NCI-H128 (cell line): ENCODE measurements around the gene ZNF414.
"Not testable (repeated sequence)": the region's sequence is repeated elsewhere in the genome, so short reads cannot be mapped to it uniquely, and the experiment has no call there.

Experiments
- DNase-seq: peaks from one replicate; lab custom pipeline; 2025; ENCODE audit not compliant: unreplicated experiment; lab: John Stamatoyannopoulos, UW

The ZNF414 gene, protein sequence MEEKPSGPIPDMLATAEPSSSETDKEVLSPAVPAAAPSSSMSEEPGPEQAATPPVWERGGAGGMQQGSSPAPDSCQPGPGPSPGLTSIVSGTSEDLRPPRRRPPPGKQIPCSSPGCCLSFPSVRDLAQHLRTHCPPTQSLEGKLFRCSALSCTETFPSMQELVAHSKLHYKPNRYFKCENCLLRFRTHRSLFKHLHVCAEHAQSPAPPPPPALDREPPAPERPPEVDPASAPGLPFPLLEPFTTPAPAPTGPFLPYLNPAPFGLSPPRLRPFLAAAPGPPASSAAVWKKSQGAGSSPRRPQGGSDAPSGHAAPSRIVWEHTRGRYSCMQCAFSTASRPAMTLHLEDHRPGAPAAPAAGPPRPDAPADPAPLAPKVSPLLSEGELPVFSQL

DNA sequence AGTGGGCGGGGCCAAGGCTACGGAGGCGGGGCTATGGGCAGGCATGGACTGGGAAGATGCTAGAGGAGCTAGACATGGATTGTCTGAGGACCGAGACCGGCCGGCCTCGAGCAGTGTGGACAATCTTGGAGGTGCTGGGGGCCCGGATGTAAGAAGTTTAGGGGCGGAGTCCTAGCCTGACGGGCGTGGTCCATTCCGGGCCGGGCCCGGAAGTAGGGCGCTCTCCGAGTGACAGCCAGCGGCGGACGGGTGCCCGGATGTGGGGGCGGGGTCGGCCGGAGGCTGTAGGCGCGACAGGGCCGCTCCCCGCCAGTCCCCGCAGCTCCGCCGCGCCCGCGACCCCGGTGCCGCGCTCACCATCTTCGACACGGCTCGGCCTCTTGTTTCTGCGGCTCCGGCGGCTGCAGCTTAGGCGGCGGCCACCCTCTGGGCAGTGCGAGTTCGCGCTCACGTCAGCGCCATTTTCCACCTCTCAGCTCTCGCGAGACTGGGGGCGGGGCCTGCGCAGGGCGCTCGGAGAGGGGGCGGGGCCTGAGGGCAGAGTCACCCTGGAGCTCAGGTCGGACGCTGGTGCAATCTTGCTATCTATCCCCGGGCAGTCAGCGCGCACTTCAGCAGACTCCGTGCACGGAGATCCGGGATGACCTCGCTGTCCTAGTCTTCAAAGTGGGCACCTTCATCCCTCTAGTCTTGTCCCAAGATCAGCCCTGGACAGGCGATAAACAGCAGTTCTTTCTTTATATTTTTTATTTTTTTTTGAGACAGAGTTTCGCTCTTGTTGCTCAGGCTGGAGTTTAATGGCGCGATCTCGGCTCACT is at the start of gene ZNF414:
ZNF414 (minus strand) TSS at position 481 of the 818 bp plus-strand sequence; CDS start at position 360, 121 bp downstream.
- peak; percentile 86 for DNase-seq

DNA sequence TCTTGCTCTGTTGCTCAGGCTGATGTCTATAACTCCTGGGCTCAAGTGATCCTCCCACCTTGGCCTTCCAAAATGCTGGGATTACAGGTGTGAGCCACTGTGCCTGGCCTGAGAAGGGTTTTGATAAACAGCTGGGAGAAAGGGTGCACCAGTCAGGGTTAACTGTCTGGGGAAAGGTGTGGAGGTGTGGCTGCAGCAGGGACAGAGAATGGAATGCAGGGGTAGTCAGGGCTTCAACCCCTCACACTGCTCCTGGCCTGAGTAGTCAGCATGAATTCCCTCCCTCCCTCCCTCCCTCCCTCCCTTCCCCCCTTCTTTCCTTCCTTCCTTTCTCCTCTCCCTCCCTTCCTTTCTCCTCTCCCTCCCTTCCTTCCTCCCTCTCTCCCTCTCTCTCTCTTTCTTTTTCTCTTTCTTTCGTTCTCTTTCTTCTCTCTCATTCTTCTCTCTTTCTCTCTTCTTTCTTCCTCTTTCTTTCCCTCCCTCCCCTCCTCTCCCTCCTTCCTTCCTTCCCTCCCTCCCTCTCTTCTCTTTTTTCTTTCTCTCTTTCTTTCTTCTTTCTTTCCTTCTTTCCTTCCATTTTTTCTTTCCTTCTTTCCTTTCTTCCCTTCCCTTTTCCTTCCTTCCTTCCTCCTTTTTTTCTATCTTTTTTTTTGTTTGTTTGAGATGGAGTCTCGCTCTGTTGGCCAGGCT is 47.3 kb upstream of the ZNF414 start:
- DNase-seq, result no peak

DNA sequence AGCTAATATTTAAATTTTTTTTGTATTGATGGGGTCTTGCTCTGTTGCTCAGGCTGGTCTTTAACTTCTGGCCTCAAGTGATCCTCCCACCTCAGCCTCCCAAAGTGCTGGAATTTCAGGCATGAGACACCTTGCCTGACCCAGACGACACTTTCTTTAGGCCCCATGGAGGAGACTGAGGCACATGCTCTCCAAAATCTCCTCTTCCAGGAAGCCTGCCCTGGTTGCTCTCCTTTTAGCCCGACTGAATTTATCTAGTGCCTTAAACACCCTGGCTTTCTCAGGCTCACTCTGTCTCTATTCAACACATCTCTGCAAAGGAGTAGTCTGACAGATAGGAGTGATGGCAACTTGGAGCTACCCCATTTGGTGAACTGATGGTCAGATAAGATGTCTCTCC is 44.4 kb upstream of the ZNF414 start:
- DNase-seq, result no peak

DNA sequence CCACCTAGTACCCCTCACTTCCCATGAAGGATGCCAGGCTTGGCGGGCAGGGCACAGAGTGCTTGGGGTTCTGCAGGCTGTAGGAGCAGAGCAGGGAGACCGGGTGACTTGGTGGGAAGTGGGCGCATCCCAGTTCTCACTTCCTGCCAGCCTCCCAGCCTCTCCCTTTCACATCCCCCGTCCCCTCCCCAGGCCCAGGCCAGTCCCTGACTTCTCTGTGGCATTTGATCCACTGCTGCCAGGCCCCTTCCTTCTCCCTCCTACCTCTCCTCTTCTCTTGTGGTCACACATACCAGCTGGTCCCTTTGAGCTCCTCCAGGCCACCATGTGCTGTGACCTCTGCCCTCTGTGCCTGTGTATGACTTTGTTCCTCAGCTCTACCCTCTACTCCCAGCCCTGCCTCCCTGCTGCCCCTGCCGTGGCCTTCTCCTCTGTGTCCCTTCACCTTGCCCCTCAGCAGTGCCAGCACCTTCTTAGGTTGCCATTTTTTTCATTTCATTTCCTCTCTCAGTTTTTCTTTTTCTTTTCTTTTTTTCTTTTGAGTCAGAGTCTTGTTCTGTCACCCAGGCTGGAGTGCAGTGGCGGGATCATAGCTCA is 43.8 kb upstream of the ZNF414 start:
- DNase-seq, result no peak

DNA sequence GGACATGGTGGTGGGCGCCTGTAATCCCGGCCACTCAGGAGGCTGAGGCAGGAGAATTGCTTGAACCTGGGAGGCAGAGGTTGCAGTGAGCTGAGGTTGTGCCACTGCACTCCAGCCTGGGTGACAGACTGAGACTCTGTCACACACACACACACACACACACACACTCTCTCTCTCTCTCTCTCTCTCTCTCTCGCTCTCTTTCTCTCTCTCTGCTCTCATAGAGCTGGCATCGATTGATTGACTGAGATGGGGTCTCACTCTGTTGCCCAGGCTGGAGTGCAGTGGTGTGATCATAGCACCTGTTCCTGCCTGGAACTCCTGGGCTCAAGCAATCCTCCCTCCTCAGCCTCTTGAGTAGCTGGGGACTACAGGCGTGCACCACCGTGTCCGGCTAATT is 39.8 kb upstream of the ZNF414 start:
- DNase-seq, result not testable (repeated sequence)

DNA sequence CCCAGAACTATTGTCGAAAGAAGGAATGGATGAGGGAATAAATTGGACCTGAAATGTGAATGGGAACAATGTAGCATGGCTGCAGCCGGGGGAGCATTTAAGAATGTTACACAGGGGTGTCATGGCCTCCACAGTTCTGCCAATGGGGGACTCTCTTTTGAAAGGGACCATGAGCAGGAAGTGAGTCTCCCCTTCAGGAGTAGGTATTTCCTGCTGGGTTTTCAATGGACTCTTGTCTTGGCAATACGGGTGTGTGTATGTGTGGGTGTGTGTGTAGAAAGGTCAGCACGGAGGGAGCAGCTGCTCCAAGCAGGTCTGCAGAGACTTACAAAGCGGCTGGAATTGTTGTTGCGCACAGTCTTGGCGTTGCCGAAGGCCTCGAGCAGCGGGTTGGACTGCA is 38.8 kb upstream of the ZNF414 start:
- DNase-seq, result no peak

DNA sequence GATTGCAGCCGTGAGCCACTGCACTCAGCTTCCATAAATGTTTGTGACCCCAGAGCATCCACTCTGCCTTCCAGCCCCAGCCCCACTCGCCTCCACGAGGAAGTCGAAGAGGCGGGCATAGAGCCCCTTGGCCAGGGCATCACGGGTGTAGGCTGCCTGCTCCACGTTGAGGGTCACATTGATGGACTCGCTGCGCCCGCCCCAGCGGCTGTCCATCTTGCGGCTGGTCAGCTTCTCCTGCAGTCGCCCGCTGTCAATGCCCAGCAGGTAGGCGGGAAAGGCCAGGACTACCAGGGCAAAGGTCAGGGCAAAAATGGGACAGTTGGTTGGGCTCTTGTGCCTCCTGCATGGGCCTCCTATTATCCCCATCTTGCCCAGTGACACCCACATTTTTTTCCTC is 36.1 kb upstream of the ZNF414 start:
- DNase-seq, result no peak

DNA sequence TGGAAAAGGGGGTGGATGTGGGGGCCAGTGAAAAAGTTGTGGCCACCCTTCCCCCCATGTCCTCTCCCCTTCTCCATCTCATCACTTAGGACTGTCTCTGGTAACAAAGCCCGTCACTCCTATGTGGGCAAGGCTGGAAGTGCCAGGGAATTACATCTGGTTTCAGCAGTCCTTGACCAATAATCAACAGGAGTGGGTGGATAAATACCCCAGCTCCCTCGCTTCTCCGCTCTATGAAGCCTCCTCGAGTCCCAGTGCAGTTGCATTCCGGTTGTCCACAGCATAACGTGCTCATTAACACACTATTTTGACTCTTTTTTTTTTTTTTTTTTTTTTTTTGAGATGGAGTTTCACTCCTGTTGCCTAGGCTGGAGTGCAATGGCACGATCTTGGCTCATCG is 31.8 kb upstream of the ZNF414 start:
- no peak for DNase-seq

DNA sequence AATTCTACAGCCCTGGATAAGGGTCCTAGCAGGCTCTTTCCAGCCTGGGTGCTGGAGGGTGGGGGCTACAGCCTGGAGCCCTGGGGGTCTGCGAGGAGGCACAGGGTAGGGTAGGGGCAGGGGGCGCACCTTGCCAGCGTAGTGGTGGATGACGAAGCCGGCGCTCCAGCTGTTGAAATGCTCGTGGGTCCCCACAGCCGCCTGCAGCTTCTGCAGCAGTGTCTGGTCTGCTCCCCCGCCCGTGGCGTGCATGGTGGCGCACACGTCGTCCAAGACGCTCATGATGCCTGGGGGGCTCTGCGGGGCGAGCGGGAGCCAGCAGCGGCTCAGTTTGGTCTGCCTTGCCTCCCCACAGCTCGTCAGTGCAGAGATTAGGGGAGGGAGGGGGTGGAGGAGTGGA is 30.2 kb upstream of the ZNF414 start:
- no peak for DNase-seq

DNA sequence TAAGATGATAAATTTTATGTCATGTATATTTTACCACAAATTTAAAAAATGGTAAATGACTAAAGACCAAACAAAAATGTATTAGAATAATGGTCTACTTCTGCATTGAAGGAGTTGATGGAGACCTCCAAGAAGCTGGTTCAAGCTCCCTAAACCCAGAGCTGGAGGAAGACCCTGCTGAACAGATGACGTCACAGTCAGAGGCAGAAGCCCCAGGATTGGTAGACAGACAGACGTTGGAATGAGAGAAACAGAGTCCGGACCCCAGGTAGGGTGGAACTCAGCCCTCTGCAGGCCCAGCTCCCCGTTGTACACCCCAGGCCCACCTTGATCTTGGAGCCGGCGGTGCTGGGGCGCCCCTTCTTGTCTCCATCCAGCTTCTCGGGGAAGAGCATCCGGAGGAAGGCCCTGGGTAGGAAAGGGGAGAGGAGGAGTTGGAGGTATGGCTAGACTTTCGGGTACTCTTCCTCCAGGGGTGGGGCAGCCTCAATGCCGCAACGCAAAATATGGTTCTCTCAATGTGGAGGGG is 25.7 kb upstream of the ZNF414 start:
- no peak for DNase-seq

DNA sequence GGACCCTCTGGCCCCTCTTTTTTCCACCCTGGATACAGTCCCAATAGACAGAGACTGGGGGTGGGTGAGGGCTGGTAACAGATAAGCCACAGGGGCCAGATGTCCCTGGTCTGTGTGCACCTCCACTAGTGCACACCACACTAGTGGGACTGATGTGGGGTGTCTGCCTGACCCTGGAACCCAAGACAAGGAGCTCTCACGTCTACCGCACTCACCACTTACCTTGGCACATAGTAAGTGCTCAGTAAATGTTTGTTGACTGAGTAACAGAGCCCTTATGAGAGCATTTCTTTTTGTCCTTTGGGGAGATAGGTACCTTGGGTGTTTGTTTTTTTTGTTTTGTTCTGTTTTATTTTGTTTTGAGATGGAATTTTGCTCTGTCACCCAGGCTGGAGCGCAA is 23.1 kb upstream of the ZNF414 start:
- no peak for DNase-seq

DNA sequence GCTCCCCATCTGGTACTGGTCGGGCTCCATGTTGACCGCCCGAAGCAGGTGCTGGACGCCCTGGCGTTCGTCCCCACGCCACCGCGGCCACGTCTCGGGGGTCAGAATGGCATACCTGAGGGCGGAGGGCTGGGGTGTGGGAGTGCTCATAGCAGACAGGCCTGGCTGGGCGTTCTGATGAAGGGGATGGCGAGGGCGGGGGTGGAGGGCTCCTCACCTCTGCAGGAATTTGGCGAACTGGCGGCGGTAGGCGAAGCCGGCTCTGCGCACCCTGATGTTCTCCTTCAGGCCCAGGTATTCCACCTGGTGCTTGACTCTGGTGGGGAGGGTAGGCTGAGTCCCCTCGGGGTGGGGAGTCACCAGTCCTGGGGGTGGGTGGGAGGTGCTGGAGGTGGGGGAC is 22.3 kb upstream of the ZNF414 start:
- no peak for DNase-seq

DNA sequence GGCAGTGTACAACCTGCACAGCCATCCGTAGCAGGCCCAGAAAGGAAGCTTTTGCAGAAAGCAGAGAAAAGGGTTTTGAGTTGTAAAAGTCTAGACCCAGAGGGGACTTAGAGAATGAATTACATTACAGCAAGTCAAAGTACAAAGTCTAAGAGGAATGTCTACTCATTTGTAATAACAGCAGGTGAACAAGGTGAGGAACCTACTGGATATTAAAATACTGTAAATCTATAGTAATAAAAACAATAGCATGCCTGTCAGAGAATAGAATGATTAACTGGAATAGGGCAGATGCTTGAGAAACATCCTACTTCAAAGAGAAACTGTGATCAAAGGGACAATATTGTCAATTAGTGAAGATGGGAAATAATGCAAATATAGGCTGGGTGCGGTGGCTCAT is 18.3 kb upstream of the ZNF414 start:
- no peak for DNase-seq

DNA sequence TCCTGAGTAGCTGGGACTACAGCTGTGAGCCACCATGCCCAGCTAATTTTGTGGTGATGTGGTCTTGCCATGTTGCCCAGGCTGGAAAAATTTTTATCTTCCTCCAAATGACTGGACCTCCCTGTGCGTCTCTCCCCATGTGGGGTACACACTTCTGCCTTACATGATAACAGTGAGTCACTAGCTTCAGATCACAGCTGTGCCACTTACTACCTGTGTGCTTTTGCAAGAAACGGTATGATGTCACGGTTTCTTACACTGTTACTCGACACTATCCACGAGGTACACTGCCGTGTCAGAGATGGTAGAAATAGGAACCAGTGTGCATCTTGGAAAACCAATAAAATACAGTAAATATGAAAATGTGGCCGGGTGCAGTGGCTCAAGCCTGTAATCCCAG is 17.5 kb upstream of the ZNF414 start:
- DNase-seq, result no peak

DNA sequence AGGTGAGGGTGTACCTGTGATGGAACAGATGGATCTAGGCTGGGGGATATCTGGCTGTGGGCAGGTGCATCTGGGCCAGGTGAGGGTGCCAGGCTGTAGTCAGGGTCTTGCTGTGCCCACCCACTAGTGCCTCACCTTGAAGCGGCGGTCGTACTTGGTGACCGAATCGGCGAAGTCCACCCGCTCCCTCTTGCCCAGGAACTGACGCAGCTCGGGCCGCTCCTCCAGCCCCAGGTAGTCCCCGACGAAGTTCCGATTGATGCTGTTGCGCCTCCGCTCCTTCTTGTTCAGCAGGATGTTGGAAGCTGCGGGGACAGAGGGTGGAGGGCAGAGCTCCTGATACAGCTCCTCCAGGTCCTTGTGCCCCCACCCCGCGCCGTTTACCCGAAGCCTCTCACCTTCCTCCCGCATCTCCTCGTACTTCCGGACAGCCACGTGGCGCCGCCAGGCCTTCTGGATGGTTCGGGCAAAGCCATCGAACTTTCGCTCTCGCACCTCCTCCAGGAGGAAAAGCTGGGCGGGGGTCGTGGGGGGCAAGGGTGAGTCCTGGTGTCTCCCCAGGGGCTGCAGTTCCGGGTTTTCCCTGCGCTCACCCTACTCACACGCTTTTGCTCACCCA is 16.2 kb upstream of the ZNF414 start:
- no peak for DNase-seq

DNA sequence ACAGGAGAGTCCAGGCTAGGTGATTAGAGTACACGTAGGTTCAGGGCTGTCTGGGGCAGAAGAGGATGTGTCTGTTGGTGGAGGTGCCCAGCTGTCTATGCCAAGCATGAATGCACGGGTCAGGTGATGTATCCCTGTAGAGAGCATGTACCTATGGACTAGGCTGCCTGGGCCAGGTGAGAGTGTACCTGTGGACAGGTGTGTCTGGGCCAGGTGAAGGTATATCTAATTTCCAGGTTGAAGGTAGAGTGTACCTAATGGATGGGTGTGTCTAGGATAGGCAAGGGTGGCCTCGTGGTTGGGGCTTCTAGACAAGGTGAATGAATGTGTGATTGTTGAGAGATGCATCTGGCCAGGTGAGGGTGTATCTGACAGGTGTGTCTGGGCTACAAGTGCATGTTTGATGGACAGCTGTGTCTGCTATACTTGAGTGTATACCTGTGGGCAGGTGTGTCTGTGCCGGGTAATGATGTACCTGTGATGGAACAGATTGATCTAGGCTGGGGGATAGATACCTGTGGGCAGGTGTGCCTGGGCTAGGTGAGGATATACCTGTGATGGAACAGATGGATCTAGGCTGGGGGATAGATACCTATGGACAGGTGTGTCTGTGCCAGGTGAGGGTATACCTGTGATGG is 15.5 kb upstream of the ZNF414 start:
- no peak for DNase-seq

DNA sequence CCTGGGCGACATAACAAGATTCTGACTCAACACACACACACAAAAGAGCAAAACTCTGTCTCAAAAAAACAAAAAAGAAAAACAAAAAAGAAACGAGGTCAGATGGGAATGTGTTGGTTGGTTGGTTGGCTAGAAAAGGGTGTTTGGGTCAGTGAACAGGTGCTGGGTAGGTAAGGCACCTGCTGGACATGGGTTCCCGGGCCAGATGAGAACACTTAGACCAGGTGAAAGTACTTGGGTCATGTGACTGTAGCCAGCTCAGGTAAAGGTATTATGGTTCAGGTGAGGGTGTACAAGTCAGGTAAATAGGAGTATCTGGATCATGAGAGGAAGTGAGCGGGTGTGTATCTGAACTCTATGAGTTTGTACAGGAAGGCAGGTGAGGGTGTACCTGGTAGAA is 14.5 kb upstream of the ZNF414 start:
- DNase-seq, result no peak

DNA sequence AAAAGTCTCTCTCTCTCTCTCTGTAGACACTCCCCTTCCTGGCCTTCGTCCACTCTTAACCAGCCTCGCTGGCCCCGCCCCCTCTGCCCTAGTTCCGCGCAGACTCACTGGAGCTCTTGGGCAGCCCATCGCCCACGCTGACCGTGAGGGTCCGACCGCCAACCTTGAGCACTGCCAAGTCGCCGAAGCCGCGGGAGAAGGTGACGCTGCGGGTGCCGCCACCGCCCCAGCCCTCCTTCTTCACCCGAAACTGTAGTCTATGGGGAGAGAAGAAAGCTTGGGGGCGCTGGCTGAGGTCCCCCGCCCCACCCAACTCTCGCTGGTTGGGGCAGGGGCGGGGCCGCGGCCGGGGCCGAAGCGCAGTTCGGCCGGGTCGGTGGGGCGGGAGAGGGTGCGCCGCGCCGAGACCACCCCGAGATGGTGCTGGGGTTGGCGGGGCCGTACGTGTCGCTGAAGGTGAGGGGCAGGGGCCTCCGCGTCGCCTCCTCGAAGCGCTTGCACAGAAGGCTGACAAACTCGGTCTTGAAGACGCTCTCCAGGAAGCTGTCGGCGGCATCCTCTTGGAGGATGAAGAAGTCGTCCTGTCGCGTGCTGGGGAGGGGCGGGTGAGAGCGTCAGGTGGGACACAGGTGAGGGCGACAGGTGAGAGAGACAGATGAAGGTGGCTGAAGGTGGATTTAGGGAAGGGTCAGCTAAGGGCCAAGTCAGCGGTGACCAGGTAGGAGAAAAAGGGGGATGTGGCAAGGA is 12.6 kb upstream of the ZNF414 start:
- DNase-seq, result no peak

DNA sequence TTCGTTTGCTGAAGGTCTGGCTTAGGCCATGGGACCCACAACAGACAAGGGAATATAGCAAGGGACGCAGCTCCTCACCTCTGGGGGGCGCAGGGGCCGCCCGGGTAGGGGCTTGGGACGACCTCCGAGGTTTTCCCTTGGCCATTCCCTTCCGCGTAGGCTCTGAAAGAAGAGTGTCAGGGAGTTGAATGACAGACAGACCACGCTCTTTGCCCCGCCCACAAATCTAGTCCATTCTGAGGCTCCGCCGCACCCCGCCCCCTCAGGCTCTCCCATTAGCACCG is 11.4 kb upstream of the ZNF414 start:
- DNase-seq, result no peak

DNA sequence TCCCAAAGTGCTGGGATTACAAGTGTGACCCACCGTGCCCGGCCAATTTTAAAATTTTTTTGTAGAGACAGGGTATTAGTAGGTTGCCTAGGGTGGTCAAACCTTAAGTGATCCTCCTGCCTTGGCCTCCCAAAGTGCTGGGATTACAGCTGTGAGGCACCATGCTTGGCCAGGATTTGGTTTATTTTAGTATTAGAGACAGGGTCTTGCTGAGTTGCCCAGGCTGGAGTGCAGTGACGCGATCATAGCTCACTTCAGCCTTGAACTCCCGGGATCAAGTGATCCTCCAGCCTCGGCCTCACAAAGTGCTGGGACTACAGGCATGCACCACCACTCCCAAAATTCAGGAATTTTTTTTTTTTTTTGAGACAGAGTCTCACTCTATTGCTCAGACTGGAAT is 5.4 kb upstream of the ZNF414 start:
- no peak for DNase-seq
